ENCODE results near the gene DOK1. TPM values are rescaled to one million over a fixed set of nuclear protein-coding genes. Genes with fewer than 3 reads are reported as not detected.

DOK1 gene
- total RNA-seq, 1 experiment from 2014 or later, result 15.0 TPM

DNA sequence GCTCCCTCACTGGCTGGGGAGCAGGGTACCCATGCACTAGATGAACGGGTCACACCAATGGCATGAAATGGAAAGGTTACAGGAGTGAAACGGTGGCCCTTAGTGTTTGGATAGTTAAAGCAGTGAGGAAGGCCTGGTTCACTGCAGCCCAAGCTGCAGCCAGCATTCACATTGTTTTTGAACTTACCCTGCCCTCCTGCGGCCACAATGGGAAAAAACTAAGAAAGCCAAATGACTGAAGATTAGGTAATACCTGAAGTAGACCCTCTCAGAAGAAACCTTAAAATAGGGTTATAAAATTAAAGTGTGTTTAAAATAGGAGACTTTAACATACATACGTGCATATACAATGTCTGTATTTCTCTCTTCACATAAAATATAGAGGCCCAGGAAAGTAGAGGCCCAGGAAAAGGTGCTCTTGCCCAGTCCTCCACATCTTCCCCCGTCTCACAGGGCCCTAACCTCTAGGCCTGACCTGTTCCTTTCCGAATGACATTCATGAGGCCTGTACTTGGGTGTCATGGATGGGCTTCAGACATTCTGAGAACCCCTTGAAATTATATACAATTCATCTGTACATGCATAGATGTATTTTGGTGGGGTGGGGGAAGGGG is 33.3 kb downstream of the DOK1 start:
- Histone ChIP-seq H4K20me1 (ENCODE audit: insufficient read depth) (no peaks in the 10 kb centered on the region), H3K9me2 (ENCODE audit: insufficient read depth) (no peaks in the 10 kb centered on the region), H3K27me3 (ENCODE audit: insufficient read depth, low read depth) (no peaks in the 10 kb centered on the region), H3K27ac (no peak overlapping the region), H2AFZ (no peak overlapping the region), H3K4me2 (no peak overlapping the region), H3K79me2 (ENCODE audit: low read depth) (no peaks in the 10 kb centered on the region), H3K36me3 (ENCODE audit: low read depth) (no peaks in the 10 kb centered on the region), H3K4me3 (no peak overlapping the region), H3K9me3 (ENCODE audit: insufficient read depth, low read depth) (no peaks in the 10 kb centered on the region), H3K4me1 (replicated peaks; ENCODE audit: insufficient read depth) (peaks cover 14% of the 10 kb centered on the region), H3F3A (ENCODE audit: insufficient read depth, low read depth) (peaks cover 7% of the 10 kb centered on the region; the same call in 1 of the 2 replicates)
- POLR2A ChIA-PET (ENCODE audit: unreplicated experiment), result interaction anchor here (0.5 kb wide), 1 partner anchor 658 kb away, joined by 4 read pairs; no protein-coding TSS in a partner anchor
- CTCF ChIA-PET, result interaction anchor here (1.6 kb wide), 1 partner anchor 104 kb away, joined by 7 read pairs; the partner anchor contains the start of genes CCDC142 and TTC31
- DNase-seq, result peak; percentile 57
- no TSS peak for BruUV-seq (replicated peaks)
- TF ChIP-seq, protein P1, sequence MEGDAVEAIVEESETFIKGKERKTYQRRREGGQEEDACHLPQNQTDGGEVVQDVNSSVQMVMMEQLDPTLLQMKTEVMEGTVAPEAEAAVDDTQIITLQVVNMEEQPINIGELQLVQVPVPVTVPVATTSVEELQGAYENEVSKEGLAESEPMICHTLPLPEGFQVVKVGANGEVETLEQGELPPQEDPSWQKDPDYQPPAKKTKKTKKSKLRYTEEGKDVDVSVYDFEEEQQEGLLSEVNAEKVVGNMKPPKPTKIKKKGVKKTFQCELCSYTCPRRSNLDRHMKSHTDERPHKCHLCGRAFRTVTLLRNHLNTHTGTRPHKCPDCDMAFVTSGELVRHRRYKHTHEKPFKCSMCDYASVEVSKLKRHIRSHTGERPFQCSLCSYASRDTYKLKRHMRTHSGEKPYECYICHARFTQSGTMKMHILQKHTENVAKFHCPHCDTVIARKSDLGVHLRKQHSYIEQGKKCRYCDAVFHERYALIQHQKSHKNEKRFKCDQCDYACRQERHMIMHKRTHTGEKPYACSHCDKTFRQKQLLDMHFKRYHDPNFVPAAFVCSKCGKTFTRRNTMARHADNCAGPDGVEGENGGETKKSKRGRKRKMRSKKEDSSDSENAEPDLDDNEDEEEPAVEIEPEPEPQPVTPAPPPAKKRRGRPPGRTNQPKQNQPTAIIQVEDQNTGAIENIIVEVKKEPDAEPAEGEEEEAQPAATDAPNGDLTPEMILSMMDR (conservative IDR thresholded peaks at IDR 0.05), result peak; percentile 77
- TF ChIP-seq EZH2 (IDR thresholded peaks at IDR 0.05; ENCODE audit: low read depth), result no peak
- intact Hi-C loops (cut with micrococcal nuclease; ENCODE audit: unreplicated experiment), result loop anchor here (1.0 to 5.0 kb wide), 5 partner anchors 33 to 335 kb away; partner anchors contain the start of genes DOK1 and TTC31

DNA sequence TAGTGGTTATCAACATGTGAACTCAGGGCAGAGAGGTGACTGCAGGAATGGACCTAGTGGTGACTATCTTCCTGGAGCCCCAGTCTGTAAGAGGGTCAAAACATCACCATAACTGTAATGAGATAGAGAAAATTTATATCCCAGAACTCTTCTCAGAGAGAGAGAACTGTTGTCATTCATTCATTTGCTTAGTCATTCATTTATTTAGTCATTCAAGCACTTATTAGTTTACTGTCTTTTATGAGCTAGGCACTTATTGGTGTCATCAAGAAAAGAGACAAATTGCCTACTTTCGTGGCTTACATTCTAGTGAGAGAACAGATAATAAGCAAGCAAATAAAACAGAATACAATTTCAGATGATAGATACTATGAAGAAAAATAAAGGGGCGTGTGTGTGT is 34.1 kb downstream of the DOK1 start:
- BruUV-seq (replicated peaks), result no TSS peak
- no peaks in the 10 kb centered on the region for H4K20me1 ChIP-seq (ENCODE audit: insufficient read depth)
- ChIA-PET CTCF (interaction anchor here (0.5 to 1.6 kb wide), 2 partner anchors 91 to 105 kb away, joined by 4 to 7 read pairs; partner anchors contain the start of genes CCDC142 and TTC31), POLR2A (ENCODE audit: unreplicated experiment) (no interaction called here)
- H3K27ac ChIP-seq, result no peak overlapping the region
- H3F3A ChIP-seq (ENCODE audit: insufficient read depth, low read depth), result peaks cover 2% of the 10 kb centered on the region; the same call in 1 of the 2 replicates
- no peak for TF ChIP-seq EZH2 (IDR thresholded peaks at IDR 0.05; ENCODE audit: low read depth)
- TF ChIP-seq, protein P1 (conservative IDR thresholded peaks at IDR 0.05), result no peak
- H3K4me2 ChIP-seq, result no peak overlapping the region
- intact Hi-C loops (cut with micrococcal nuclease; ENCODE audit: unreplicated experiment), result loop anchor here (5.0 kb wide), 3 partner anchors 56 to 336 kb away; no protein-coding TSS in a partner anchor
- H3K36me3 ChIP-seq (ENCODE audit: low read depth), result no peaks in the 10 kb centered on the region
- no peak overlapping the region for H2AFZ ChIP-seq
- no peaks in the 10 kb centered on the region for H3K27me3 ChIP-seq (ENCODE audit: insufficient read depth, low read depth)
- H3K79me2 ChIP-seq (ENCODE audit: low read depth), result no peaks in the 10 kb centered on the region
- peaks cover 8% of the 10 kb centered on the region for H3K4me1 ChIP-seq (replicated peaks; ENCODE audit: insufficient read depth)
- DNase-seq, result no peak
- H3K4me3 ChIP-seq, result no peak overlapping the region
- no peaks in the 10 kb centered on the region for H3K9me2 ChIP-seq (ENCODE audit: insufficient read depth)
- no peaks in the 10 kb centered on the region for H3K9me3 ChIP-seq (ENCODE audit: insufficient read depth, low read depth)

DNA sequence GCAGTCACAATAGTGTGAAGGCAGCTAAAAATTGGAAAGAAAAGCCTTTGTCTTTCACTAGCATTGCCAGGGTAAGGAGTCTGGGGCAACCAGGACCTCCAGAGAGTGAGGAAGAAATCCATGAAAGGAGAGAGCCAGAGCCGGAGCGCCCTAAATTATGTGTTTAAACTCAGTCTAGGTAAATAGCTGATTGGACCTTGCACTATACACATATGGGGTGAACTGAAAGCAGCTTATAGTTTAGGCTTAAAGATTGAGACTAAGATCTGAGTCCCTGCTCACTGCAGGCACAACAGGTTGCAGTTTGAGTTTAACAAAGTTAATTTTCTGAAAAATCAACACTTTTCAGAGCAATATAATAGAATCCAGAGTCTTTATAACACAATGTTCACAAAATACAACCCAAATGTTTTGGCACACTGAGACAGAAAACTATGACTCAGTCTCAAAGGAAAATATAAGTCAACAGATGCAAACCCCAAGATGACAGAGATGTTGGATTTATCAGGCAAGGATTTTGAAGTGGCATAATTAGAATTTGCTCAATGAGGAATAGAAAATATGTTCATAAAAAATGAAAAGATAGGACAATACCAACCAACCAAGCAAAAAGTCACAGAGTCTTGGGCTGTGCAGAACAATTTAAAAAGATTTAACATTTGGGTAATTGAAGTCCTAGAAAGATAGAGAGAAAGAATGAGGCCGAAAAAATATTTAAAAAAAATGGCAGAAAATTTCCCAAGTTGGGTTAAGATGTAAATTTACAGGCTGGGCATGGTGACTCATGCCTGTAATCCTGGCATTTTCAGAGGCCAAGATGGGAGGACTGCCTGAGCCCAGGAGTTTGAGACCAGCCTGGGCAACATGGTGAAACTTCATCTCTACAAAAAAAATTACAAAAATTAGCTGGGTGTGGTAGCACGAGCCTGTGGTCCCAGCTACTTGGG is 39.6 kb downstream of the DOK1 start:
- Histone ChIP-seq H4K20me1 (ENCODE audit: insufficient read depth) (no peaks in the 10 kb centered on the region), H3K4me1 (replicated peaks; ENCODE audit: insufficient read depth) (no peaks in the 10 kb centered on the region), H3K4me3 (no peak overlapping the region), H3K27me3 (ENCODE audit: insufficient read depth, low read depth) (no peaks in the 10 kb centered on the region), H3F3A (ENCODE audit: insufficient read depth, low read depth) (no peaks in the 10 kb centered on the region), H3K79me2 (ENCODE audit: low read depth) (no peaks in the 10 kb centered on the region), H3K4me2 (no peak overlapping the region), H3K9me3 (ENCODE audit: insufficient read depth, low read depth) (no peaks in the 10 kb centered on the region), H3K9me2 (ENCODE audit: insufficient read depth) (no peaks in the 10 kb centered on the region), H2AFZ (no peak overlapping the region), H3K27ac (no peak overlapping the region), H3K36me3 (ENCODE audit: low read depth) (no peaks in the 10 kb centered on the region)
- POLR2A ChIA-PET (ENCODE audit: unreplicated experiment), result no interaction called here
- DNase-seq, result no peak
- no TSS peak for BruUV-seq (replicated peaks)
- CTCF ChIA-PET, result no interaction called here
- TF ChIP-seq EZH2 (IDR thresholded peaks at IDR 0.05; ENCODE audit: low read depth), result no peak
- TF ChIP-seq, protein P1 (conservative IDR thresholded peaks at IDR 0.05), result no peak
- intact Hi-C loops (cut with micrococcal nuclease; ENCODE audit: unreplicated experiment), result no loop called here

Measured in PC-9 (cell line).